ENCODE results near the gene RAB40C.

DNA sequence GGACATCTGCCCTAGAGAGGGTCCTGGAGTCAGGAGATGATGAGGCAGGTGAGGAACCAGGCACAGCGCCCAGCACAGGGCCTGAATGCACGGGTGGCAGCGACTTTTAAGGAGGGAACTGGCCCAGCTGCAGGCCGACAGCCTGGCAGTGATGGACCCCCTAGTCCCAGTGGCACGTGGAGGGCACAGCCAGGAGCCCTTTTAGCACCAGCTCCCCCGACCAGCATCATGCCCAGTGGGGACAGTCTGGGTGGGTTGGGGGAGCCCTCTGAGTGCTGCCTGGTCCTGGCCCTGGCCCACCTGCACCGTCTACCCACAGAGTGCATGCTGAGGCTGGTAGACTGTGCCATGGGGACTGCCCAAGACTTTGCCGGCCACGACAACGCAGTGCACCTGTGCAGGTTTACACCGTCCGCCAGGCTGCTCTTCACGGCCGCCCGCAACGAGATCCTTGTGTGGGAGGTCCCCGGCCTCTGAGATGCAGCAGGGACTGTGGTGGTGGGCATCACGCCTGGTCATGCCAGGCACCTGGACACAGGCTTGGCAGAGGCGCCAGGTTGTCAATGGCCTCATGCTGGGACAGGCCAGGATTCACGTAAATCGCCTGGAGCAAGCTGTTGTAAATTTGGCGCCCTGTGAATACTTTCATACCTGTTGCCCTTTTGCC is 77.4 kb downstream of the RAB40C start:
- TF ChIP-seq, protein P1, sequence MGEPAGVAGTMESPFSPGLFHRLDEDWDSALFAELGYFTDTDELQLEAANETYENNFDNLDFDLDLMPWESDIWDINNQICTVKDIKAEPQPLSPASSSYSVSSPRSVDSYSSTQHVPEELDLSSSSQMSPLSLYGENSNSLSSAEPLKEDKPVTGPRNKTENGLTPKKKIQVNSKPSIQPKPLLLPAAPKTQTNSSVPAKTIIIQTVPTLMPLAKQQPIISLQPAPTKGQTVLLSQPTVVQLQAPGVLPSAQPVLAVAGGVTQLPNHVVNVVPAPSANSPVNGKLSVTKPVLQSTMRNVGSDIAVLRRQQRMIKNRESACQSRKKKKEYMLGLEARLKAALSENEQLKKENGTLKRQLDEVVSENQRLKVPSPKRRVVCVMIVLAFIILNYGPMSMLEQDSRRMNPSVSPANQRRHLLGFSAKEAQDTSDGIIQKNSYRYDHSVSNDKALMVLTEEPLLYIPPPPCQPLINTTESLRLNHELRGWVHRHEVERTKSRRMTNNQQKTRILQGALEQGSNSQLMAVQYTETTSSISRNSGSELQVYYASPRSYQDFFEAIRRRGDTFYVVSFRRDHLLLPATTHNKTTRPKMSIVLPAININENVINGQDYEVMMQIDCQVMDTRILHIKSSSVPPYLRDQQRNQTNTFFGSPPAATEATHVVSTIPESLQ (CRISPR knock-in tag; IDR thresholded peaks at IDR 0.05): no peak
- TF ChIP-seq SP2 (IDR thresholded peaks at IDR 0.05; ENCODE audit: extremely low read depth, low read depth, low read length, poor library complexity, severe bottlenecking): no peak
- TF ChIP-seq EGR1 (conservative IDR thresholded peaks at IDR 0.05): no peak
- TF ChIP-seq ZNF431 (CRISPR knock-in tag; IDR thresholded peaks at IDR 0.05): no peak
- TF ChIP-seq ZNF311 (CRISPR knock-in tag; IDR thresholded peaks at IDR 0.05): no peak
- TF ChIP-seq, protein P2, sequence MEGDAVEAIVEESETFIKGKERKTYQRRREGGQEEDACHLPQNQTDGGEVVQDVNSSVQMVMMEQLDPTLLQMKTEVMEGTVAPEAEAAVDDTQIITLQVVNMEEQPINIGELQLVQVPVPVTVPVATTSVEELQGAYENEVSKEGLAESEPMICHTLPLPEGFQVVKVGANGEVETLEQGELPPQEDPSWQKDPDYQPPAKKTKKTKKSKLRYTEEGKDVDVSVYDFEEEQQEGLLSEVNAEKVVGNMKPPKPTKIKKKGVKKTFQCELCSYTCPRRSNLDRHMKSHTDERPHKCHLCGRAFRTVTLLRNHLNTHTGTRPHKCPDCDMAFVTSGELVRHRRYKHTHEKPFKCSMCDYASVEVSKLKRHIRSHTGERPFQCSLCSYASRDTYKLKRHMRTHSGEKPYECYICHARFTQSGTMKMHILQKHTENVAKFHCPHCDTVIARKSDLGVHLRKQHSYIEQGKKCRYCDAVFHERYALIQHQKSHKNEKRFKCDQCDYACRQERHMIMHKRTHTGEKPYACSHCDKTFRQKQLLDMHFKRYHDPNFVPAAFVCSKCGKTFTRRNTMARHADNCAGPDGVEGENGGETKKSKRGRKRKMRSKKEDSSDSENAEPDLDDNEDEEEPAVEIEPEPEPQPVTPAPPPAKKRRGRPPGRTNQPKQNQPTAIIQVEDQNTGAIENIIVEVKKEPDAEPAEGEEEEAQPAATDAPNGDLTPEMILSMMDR (IDR thresholded peaks at IDR 0.05 in 2 of 3, conservative IDR thresholded peaks at IDR 0.05 in 1 of 3; ENCODE audit: insufficient read depth in 2 of 3, low read depth in 1 of 3, low read length in 3 of 3): no peak
- TF ChIP-seq, protein P3, sequence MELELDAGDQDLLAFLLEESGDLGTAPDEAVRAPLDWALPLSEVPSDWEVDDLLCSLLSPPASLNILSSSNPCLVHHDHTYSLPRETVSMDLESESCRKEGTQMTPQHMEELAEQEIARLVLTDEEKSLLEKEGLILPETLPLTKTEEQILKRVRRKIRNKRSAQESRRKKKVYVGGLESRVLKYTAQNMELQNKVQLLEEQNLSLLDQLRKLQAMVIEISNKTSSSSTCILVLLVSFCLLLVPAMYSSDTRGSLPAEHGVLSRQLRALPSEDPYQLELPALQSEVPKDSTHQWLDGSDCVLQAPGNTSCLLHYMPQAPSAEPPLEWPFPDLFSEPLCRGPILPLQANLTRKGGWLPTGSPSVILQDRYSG (tag; conservative IDR thresholded peaks at IDR 0.05; ENCODE audit: low read depth): no peak
- no peak for TF ChIP-seq ZNF197 (CRISPR knock-in tag; IDR thresholded peaks at IDR 0.05; ENCODE audit: low read depth)
